Inferior parietal cortex (tissue), 1 donor: ENCODE results near the gene NGF.

ENCODE experiments used
- DNase-seq: peaks from one replicate; pipeline ENCODE4 v3.0.0-alpha.2; 2016; ENCODE audit errors: extremely low spot score

The NGF gene

DNA sequence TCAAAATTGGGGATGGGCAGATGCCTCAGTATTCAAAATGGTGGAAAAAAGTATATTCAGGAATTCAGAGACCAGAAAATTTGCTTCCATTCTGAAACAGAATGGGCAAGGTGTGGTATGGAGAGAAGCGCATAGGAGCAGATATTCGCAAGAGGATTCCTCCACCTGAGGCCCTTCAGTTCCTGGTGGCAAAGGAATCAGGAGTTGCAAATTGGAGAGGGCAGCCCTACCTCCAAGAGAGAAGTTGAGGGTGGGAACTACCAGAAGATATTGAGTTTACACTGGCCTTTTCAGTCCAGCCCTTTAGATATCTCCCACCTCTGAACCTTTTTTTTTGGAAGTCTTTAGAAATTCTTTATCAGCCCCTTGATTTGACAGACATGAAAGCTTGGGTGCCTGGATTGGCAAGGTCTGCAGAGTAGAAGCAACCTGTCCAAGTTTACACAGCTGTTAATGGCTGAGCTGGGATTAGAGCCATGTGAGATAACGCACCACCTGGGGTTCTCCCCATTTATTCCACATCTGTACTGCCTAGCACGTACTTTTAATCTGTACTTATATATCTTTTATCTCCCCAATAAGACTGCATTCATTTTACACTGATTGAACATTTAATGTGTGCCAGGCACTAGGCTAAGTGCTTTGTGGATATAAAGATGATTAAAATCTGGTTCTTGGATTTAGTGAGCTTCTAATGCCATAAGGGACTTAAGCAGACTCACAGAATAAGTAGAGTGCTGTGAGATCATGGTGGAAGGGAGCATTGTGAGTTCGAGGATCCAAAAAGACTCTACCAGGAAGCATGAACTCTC, 99.5 kb downstream of the NGF start:
- no peak for DNase-seq

- no peak for DNase-seq
Observed at GRCh38 chr1:115237507-115237906, 100.5 kb downstream of the NGF start.

DNA sequence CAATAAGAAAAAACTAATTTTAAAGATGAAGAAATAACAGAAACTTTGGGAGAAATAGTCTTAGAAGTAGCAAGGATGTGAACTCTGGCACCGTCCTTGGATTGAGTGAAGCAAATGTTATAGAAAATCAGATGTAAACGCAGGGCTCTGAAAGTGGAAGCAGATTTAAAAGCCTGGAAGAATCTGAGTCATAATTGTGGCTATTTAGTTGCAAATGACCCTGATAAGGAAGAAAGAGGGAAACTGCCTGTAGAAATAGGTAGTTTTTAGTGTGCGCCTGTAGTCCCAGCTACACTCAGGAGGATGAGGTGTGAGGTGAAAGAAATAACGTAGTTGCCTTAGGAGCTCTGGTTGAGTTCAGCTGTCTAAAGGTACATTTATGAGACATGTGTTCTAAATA, 101.0 kb downstream of the NGF start:
- no peak for DNase-seq
